ENCODE measurements around the gene SNX15.
"Not testable (repeated sequence)": the region's sequence is repeated elsewhere in the genome, so short reads cannot be mapped to it uniquely, and the experiment has no call there.

Gene SNX15

DNA sequence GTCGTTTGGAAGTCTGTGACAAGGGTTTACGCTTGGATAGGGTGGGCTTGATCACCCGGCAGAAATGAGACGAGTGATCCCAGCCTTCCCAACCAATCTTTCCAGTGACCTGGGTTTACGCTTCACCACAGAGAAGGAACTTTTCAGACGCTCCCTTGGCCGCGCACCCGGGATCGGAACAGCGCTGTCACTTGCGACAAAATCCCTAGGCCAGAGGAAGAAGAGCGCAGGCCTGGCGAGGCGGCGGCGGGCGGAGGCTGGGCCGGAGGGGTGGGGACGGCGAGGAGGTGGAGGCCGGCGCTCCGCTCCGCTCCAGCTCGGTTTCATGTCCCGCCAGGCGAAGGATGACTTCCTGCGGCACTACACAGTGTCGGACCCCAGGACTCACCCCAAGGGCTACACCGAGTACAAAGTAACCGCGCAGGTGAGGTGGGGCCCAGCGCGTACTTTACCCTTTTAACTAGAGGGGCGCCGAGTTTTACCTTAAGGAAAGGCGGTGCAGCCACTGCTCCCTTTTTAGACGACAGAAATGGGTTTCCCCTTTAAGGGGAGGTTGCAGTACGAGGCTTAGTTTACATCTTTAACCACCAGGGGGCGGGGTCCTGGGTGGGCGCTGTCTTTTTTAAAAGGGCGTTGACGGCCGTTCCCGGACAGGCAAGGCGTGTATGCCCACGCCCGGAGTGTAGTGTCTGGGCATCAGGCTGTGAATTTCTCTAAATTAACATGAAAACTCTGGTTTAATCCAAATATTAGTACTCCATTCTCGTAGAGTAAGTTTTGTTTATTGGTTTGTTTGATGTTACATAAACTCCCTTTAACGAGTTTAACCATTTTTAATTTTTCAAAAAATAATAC is at the start of gene SNX15:
TSS of gene SNX15 (plus strand) at position 227 of the 855 bp plus-strand sequence. CDS start at position 326, 99 bp downstream.
- peak; percentile 95 for DNase-seq

DNA sequence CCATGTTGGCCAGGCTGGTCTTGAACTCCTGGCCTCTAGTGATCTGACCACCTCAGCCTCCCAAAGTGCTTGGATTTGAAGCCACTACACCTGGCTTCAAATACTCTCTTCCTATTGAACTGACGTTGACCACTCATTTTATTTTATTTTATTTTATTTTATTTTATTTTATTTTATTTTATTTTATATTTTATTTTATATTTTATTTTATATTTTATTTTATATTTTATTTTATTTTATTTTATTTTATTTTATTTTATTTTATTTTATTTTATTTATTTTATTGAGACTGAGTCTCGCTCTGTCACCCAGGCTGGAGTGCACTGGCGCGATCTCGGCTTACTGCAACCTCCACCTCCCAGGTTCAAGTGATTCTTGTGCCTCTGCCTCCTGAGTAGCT is 43.9 kb upstream of the SNX15 start:
- DNase-seq, result not testable (repeated sequence)

GRCh38 chr11:64987998-64988854 is 39.0 kb upstream of the SNX15 start:
- no peak for DNase-seq

DNA sequence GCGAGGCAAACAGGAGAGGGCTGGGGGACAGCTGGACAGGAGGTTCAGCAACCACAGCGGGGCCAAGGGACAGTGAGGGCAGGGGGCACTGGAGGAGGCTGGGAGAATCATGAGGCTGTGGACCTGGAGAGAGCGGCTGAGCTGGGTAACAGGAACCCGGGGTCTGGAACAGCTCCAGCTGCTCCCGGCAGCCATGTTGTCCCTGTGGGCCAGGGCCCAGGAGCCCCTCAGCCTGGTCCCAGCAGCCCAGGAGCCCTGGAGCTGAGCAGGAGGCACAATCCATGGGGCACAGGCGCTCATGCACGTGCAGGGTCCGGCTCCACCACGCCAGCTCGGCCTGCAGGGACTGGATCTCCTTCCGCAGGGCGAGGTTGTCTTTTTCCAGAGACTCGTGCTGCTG is 37.8 kb upstream of the SNX15 start:
- DNase-seq, result no peak

- DNase-seq, result no peak
Measured at GRCh38 chr11:64990222-64990923, 36.9 kb upstream of the SNX15 start.

GRCh38 chr11:64994318-64994717 is 32.9 kb upstream of the SNX15 start:
- DNase-seq, result no peak

DNA sequence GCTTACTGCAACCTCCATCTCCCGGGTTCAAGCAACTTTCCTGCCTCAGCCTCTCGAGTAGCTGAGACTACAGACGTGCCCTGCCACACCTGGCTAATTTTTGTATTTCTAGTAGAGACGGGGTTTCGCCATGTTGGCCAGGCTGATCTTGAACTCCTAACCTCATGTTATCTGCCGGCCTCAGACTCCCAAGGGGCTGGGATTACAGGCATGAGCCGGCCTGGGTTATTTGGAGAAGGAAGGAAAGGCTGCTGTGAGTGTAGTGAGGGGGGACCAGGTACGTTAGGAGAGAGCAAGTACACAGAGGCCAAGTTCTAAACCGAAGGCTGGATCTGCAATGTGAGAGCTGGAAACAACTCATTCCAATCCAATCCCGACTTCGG is 30.9 kb upstream of the SNX15 start:
- DNase-seq, result no peak

GRCh38 chr11:64996710-64997380 is 30.4 kb upstream of the SNX15 start, which contains the start of gene BATF2:
Gene BATF2, minus strand, starts transcription at chr11:64996971. Its CDS starts 57 bp downstream, at chr11:64996914.
- no peak for DNase-seq

DNA sequence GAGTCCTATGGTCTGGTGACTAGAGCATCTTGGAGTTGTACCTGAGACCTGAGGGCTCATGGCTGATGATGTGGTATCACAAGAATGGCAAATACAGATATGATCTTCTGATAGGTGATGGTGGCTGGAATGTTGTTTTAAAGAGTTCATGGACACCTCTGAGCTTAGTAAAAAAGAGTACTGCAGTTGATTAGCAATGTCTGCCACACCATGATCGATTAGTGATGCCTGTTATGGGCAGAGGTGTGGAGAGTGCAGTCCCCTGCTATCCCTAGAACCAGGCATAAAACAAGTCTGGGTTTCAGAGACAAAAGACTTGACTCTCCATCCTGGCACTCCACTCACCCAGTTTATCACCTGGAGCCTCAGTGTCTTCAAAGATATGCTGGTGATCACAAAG is 29.1 kb upstream of the SNX15 start:
- DNase-seq, result no peak

DNA sequence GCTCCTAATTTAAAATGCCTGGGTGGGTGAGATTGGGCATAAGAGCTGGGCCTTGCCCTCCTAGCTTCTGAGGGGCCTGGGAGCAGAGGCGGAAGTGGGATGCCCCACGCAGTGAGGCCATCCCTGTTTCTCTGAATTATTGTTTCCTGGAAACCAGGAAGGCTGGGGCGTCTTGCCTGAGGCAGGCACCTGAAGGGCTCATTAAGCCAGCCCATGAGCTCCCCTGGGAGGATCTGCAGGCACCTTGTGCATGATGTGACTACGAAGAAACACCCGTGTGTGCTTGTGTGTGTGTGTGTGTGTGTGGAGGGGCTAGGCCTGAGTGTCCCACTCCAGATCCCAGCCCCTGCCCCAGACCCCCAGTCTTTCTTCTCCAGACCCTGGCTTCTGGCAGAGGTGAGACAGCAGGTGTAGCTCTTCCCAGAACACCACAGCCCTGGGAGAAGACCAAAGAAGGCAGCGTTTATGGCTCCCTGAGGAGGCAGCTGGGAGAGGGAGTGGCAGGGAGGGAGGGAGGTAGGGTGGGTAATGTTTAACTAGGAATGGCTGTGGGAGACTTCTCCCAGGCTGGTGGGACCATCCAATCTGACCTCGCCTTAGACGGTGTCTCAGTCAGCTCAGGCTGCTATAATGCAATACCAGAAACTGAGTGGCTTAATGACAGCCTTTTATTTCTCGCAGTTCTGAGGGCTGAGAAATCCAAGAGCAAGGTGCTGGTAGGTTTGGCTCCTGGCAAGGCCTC is 28.4 kb upstream of the SNX15 start:
- DNase-seq, result no peak

DNA sequence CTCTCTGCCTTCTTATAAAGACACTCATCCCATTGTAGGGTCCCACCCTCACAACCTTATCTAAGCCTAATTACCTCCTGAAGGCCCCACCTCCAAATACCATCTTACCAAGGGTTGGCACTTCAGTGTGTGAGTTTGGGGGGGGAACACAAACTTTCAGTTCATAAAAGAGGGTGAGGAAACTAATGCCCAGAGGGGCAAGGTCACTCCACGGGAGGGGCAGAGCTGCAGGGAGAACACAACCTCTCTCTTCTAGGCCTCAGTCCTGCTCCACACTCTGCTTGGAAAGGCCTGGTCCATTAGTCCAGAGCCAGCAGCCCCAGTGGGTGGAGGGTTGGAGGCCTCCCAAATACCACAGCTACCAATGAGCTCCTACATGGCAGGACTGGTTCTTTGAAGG is 27.8 kb upstream of the SNX15 start:
- DNase-seq, result no peak

DNA sequence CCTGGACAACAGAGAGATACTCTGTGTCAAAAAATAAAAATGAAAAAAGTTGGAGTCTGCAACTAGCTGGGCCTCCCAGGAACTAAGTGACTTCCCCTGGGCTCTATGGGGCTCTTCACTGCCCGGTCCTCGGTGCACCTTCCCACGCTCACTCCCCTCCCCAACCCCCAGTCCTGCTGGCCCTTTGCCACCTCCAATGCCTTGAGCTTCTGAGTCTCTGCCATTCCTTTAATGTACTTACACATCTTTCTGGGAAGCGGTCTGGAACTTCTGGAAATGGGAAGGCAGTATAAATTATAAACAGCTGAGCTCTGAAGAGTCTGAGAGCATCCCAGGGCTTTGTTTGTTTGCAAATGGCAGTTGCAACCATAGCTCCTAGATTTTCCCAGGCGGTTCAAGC is 24.5 kb upstream of the SNX15 start:
- DNase-seq, result no peak

DNA sequence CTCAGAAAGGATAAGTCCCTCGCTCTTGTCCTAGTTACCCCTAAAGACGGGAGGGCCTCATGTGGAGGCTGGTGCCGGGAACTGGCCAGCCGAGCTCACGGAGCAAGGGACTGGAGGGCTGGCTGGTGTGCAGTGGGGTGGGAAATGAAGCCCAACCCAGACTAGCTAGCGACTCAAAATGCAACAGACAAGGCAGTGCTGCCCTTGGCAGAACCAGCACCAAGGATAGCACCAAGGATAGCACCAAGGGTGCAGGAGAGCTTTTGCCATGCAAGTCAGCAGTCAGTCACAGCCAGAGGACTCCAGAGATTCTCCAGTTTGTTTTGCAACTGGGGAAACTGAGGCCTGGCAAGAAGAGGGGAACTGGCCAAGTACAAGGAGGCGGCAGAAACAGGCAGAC is 24.0 kb upstream of the SNX15 start:
- DNase-seq, result no peak

- not testable (repeated sequence) for DNase-seq
Measured at GRCh38 chr11:65003968-65004367, 23.3 kb upstream of the SNX15 start.

DNA sequence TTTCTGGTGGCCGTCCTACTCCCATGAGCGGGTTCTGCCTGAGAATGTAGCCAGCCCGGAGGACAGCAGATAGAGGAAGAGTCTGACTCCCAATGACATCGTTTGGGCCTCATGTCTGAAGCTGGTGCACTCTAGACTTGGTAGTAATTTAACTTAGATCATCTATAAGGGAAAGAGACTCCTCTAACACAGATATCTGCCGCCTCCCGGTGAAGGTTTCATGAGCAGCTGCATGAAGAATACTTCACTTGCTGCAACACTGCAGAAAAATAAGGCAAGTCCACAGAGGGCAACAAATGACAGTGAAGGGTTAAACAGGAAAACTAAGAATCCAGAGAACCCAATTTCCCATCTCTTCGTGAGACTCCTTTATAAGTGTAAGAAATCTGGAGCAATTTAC is 19.2 kb upstream of the SNX15 start:
- DNase-seq, result no peak

GRCh38 chr11:65008873-65009272 is 18.4 kb upstream of the SNX15 start:
- DNase-seq, result no peak

GRCh38 chr11:65013130-65013887 is 13.9 kb upstream of the SNX15 start:
- peak; percentile 92 for DNase-seq

- peak; percentile 90 for DNase-seq
Measured at GRCh38 chr11:65013888-65014725, 13.1 kb upstream of the SNX15 start, which contains the start of gene ARL2. Gene ARL2, plus strand, starts transcription at chr11:65014160. Its CDS starts 48 bp downstream, at chr11:65014208.

DNA sequence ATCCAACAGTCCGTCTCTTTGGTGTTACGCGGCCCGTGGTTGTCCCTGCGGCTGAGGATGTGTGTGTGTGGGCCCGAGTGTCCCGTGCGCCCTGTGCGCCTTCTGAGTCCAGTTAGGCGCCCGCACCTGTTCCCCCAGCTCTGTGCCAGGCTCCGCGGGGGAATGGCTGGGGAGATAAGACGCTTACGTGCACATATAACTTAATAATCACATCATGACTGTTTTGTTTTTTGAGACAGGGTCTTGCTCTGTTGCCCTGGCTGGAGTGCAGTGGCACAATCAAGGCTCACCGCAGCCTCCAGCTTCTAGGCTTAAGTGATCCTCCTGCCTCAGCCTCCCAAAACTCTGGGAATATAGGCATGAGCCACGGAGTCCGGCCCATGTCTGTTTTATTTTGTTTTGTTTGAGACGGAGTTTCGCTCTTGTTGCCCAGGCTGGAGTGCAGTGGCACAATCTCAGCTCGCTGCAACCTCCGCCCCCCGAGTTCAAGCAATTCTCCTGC is 12.5 kb upstream of the SNX15 start:
- DNase-seq, result no peak

- no peak for DNase-seq
Measured at GRCh38 chr11:65016705-65017104, 10.5 kb upstream of the SNX15 start.
